HS-27A (cell line): ENCODE data around the gene DHRS12.

Experiments
- DNase-seq: peaks from one replicate; pipeline ENCODE4 v3.0.0-alpha.2; 2012; ENCODE audit warnings: low read depth, missing footprints

Gene DHRS12, protein sequence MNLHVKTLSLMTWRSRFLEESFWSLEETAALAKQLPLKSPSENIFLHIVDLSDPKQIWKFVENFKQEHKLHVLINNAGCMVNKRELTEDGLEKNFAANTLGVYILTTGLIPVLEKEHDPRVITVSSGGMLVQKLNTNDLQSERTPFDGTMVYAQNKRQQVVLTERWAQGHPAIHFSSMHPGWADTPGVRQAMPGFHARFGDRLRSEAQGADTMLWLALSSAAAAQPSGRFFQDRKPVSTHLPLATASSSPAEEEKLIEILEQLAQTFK

DNA sequence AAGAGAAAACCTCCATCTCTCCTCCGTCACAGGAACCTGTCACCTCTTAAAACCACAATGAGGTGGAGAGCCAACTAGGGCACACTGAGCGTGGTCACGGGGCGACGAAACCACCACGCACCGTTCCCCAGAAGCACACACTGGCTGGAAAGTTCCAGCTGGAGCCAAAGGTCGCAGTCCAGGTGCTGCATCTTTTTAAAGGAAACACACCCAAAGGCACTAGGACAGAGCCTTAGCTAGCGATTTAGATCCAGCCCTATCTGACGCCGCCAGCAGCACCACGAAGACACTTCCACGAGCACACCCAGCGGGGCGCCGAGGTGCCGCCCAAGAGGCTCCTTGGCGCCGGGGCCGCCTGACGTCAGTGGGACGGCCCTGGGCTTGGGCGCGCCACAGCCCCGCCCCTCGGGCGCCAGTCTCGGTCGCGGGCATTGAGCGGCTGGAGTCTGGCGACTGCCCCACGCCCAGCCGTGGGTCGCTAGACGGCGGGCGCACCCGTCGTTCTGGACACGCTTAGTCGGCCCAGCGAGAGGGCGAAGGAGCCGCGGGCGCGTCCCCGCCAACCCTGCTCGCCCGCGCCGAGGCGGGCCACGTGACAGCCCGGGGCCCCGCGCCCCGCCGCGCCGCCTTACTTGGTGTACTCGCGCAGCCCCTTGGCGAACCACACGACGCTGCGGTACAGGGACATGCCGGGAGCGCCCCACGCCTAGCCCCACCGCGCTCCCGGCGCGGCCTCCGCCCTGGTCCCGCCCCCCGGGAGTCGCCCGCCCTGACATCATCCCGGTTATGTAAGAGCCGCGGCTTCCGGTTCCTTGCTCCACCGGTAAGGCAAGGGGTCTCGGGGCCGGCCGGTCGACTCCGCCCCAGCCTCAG lies at the start of gene DHRS12:
TSS of gene DHRS12 (minus strand) at position 742 of the 873 bp plus-strand sequence. CDS start 4,504 bp downstream, outside the sequence.
- no peak for DNase-seq

DNA sequence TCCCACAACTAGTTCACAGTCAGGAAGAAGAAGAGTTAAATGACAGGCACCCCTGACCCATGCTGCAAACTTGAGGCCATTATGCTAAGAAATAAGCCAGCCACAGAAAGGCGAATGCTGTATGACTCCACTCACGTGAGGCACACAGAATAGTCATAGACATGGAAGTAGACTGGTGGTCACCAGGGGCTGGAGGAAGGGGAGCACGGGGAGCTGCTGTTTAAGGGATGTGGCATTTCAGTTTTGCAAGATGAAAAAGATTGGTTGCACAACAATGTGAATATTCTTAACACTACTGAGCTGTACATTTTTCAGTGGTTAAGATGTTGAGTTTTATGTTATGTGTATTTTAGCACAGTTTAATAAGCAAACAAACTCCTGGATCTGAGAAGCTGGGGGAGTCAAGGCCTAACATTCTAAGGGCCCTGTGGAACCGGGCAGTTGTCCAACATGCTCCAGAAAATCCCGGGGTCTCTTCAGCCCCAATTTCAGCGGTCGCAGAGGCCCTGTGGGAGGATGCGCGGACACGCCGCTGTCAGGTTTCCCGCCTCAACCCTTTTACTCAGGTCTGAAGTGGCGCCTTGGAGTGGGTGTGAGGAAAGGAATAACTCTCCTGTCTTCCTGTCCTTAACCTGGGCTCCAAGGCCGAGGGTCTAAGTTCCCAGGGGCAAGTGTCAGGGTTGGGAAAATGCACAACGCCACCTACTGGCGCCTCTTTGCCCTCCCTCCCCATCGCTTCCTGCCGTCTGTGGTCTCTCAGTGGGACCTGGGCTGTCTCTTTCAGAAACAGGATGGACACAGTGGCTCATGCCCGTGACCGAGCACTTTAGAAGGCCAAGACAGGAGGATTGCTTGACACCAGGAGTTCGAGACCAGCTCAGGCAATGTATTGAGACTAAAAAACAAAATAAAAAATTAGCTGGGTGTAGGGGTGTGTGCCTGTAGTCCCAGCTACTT lies 45.5 kb upstream of the DHRS12 start:
- no peak for DNase-seq

DNA sequence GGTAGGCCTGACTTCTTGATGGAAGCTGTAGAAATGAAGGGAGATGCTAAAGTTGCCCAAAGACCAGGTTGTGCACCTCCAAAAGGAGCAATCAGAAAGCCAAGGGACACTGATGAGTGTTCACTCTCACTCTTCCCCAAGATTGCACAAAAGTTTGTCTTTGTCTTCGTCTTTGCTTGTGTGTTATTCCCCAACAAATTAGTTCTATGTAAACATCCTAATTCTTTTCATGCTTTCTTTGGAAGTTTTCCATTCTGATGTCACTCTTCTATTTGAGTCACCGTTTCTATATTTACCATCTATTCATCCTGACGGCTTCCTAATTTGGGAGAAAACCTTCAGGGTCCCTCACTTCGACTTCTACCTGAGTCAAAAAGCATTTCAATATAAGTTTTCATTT lies 44.7 kb upstream of the DHRS12 start:
- no peak for DNase-seq

DNA sequence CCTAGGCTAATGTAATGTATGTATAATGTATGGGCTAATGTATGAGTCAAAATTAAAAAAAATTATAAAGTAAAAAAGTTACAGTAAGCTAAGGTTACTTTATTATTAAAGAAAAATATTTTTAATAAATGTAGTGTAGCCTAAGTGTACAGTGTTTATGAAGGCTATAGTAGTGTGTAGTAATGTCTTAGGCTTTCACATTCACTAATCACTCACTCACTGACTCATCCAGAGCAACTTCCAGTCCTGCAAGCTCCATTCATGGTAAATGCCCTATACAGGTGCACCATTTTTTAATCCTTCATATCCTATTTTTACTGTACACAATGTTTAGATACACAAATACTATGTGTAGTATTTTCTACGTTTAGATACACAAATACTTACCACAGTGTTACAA lies 42.8 kb upstream of the DHRS12 start:
- no peak for DNase-seq

DNA sequence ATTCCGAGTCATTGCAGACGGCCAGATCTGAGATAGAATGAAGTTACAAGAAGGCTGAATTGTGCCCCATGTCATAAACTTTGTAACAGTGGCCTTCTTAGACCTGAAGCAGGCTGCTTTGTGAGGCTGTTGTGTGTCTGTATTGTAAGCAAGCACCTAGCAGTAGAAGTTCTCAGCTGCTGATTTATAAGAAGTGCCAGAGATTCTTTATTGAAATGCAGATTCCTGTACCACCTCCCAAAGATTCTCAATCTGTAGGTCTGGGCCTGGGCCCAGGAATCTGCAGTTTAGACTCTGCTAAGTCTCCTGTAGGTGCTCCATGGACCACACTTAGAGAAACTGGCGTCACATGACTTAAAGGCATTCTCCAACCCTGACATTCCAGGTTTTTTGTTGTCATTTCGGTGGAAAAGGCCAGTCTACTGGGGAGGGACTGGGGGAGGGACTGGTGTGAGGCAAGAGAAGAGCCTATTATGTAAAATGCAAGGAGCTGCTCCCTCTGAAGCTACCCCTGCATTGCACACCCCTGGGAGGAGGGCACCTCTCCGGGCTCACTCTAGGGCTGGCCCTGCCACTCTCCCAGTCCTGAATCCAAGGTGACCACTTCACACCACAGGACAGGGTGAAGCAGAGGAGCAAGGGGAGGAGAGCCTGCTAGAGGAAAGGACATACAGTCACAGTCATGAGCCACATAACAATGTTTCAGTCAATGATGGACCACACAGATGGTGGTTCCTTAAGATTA lies 41.8 kb upstream of the DHRS12 start:
- no peak for DNase-seq

DNA sequence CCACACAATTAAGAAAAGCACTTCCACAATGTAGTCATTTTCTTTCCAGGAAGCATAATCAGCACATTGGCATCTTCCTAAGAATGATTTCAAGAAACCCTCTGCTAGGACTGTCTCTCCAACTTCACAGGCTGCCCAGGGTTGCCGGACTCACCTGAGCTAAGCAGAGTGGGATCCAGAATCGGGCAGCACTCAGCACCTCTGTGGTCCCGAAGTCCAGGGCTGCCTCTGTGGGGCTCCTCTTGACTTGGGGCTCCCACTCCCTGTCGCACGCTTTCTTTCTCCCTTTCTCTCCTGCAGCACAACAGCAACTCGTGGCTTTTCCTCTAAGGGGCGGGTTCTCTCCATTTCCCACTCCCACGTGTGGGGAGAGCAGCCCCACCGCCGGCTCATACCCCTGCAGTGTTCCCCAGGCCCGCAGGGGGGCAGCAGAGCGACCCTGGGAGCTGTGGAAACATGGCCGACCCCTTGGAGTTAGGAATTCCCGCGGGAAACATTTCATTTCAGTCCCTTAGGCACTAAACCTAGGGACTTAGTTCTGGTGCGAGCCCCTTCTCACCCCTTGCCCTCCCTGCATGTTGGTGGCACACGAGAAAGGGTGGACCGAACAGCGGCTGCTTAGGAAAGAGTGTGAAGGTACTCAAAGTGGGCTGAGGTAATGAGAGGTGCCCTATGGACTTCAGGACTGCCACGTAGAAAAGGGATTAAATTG lies 41.1 kb upstream of the DHRS12 start, which contains the start of gene TMEM272:
TSS of gene TMEM272 (minus strand) at position 316 of the 712 bp plus-strand sequence. CDS start 6,647 bp downstream, outside the sequence.
- peak; percentile 15 for DNase-seq

DNA sequence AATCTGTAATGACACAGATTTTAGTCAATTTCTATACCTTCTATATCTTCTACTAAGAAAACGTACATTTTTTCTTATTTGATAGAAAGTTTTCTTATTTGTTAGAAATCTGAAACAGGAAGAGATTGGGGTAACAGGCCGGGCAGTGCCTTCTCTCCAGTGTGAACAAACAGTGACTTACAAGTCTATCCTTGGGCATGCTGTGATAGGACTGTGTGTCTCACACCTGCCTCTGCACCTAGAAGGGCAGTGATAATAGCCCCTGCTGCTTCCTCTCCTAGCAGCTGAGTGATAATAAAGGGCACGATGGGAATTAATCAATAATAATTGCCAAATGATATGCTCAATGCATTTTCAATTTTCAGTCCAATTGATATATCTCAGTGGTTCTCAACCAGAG lies 39.6 kb upstream of the DHRS12 start:
- DNase-seq: no peak

DNA sequence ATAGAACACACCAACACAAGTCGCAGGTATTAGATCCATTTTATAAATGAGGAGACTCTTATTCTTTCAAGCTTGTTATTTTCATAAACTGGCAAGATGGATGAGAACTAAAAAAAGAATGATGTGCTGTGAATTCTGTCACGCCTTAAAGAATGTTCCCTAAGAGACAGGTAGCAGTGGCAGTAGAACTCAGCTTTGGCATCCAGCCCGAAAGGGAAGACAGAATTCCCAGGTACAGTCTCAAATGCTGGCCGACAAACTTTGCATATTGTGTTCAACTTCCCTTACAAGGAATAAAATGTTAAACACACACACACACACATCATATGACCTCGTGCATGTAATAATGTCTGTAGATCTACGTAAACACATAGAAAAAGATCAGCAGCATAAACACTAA lies 37.8 kb upstream of the DHRS12 start:
- no peak for DNase-seq

DNA sequence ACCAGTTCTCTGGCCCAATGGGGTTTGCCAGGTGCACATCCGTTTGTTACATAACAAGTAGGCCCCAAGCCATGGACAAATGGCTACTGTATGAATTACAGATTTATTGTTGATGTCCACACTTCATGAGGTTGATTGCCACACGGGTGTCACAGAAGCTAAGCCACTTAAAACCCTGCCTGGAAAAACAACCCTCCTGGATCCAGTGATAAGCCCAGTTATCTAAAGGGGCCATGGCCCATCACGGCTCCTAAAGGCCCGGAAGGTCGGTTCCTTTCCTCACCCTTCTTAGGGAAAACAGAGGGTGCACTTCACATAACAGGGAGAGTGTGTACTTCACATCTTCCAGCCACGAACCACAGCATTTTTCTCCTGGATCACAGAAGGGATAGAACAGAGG lies 37.0 kb upstream of the DHRS12 start:
- no peak for DNase-seq

DNA sequence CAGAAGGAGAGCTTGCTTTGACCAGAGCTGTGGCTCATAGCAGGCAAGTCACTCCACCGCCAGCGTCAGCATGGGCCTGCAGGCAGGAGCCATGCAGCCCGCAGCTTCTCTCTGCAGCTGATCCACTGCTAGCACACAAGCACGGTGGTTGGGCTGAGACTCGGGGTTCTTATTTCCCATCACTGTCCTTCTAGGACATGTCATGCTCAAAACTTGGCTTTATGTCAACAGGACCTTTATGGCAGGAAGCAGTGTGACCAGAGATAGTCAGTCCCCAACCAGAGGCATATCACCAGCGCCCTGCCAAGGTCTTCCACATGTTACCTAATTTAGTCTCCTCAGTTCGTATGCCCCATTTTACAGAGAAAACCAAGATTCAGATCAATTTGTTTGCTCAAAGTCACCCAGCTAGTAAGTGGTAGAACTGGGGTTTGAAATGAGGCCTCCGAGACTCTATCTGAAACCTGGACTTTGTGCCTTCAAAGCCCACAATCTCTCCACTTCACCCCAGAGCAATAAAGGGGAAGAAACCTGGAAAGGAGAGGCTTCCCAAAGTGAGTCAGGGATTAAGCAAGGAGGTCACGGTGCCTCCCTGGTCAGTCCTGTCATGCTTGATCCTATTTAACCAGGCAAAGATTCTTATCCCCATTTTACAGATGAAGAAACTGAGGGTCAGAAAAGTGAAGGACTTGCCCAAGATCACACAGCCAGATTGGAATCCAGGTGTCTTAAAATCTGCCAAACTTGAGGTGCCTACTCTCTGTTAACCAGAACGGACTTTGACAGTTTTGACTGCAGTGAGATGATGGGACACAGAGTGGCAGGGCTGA lies 36.0 kb upstream of the DHRS12 start:
- DNase-seq: no peak

DNA sequence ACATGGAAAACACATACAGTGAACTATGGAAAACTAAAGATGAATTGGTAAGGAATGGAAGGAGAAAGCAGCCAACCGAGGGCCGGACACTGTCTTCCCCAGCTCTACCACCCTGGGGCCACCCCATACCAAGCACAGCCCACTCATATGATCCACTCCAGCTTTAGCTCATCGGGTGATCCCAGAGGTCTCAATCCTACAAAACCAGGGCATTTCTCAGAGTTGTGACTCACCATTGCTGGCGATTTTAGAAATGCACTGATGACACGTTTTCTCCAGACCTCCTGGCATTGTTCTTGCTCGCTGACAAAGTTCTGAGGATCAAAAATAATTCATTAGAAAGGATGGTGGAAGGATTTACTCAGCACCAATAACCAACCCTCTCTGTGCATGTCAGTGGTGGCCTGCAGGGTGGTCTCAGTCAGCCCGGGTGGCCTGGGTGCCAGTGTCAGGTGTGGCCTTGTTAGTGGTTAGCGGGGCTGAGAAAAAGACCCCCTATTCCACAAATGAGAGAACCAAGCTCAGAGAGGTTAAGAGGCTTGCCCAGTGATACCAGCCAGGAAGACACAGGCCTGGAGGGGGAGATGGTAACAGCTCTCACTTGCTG lies 34.4 kb upstream of the DHRS12 start:
- DNase-seq: no peak

DNA sequence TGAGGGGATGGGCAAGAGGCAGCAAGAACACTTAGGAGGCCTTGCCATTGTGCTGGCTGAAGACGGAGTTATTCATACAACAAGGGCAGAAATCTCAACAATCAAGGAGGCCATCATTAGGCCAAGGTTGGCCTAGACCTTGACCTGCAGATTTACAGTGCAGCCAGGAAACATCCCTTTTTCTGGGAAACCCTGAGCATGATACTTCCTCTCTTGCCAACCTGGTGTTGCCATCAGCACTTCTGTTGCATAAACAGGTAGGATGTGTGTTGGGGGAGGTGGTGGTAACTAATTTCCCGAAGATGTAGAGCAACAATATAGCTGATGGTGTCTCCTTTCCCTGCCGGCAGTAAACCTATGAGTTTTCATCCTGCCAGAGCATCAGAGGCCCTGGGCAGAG lies 33.1 kb upstream of the DHRS12 start:
- no peak for DNase-seq

DNA sequence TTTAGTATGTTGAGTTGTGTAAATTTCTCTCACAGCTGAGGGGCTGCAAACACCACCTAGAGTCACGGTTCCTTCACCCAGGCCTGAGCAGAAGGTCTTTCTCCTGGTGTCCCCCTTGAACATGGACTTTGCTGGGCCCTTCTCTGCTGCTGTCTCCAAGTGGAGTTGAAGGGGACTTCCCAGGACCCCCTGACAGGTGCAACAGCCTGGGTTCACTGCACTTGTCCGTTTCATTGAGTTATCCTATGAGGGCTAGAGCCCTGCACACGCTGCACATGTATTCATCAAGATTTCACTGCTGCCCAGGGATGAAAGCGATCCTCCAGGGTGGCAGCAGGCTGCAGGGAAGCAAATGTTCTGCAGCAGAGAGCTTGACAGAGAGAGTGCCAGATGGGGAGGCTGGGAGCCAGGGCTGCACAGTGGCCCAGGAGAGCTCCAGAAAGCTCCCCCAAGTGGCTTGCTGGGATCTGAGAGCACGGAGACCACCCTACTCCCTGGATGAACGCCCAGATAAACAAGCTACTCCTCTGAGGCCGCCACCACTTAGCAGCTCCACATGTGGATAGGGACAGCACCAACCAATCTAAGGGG lies 30.7 kb upstream of the DHRS12 start:
- no peak for DNase-seq

DNA sequence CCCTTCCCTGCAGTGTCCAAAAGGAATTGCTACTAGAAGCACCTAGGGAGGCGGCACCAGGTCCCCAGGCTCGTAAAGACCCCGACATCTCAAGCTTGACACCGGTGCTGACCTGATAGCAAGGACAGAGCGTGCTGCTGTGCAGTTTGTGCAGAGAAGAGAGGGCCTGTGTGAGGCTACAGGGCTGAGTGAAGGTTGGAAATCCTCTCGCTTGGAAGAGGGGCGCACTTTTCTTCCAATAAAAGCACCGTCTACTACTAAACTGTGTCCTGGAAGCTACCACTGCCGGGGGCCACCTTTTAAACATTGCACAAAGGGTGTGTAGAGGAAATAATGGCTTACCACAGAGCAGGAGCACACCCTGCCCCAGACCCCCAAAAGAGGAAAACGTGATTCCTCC lies 30.0 kb upstream of the DHRS12 start:
- no peak for DNase-seq

DNA sequence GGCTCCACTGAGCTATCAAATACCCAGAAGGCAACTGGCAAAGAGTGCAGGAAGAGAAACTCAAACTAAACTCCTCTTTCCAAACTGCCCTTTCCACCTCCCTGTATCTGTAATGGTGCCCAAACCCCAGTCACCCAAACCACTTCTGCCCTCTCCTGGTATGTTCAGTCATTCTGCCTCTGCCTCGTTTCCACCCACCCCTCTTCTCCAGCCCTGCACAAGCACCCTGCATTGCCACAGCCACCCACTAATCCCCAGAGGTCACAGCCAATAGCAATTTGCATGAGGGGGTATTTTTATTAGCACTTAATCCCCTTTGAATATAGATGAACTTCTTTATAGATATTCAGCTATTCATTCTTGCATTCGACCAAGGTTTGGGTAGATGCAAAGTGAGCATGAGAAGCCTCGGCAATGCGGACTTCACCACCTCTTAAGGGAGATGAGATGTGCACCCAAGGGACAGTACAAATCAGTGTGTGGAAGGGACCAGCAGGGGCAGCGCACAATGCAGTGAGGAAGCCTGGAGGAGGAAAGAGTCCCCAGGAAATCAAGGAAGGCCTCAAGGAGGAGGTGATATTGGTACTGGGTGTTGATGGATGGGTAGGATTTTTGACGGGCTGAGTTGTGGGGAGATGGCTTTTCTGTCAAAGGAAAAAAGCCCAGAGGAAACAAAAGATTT lies 28.6 kb upstream of the DHRS12 start:
- no peak for DNase-seq

DNA sequence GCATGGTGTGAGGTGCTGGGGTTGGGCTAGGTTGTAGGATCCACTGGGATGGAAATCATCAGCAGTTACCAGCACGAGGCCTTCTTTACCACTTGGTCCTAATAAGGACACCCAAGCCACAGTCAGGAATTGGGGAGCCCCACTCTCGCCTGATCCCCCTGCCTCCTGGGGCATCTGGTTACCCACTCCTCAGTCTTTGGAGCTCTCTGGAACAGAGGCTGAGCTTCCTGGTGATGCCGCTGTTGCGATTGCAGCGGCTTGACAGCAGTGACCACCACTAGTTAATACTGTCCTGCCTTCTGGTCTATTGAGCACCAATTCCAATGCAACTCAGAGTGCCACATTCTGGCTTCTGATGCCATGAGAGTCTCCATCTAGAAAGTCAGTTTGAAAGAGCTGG lies 27.6 kb upstream of the DHRS12 start:
- DNase-seq: no peak

DNA sequence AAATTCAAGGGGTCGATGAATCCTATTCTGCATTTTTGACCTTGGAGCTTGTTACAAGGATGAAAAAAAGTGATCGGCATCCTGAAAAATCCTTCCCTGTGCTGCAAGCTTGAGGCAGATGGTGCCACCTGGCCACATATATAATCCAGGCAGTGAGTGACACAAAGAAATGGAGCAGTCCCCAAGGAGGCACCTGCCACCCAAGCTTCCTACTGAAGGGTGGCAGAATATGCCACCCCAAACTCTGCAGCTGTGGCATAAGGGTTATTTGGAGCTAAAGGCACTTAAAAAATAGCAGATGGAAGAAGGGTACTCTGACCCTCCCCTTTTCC lies 25.6 kb upstream of the DHRS12 start:
- DNase-seq: no peak

DNA sequence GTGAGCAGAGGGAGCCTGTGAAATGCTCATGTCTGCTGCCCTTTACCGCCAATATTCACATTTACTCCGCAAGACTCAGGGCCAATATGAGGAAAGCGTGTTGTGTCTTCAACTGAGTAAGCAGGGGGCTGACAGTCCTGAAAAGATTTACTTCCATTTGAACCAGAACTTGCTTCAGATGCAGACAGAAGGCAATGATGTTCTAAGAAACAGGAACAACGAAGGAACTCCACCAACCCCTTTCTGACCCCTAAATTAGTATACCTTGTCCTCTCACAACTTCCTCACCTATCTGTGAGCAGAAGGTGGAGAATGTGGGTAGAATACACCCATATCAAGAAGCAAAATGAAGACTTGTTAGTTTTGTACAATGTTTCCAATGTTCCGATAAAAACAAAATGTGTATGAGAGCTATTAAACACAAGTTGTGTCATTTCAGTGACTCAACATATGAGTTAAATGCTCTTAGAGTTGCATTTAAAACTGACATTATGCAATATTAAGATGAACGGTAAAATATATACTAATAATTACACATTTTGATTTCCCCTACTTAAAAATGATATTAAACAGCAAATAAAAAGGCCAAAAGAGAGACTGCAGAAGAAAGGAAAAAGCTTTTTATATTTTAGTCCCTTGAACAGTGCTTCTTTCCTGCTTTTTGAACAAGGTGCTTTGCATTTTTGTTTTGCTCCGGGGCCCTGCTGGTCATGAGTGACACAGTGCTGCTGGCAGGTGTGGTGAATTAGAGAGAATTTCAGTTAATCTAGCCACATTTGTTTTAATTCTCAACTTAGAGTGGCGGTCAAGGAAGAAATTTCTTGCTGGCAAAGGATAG lies 25.0 kb upstream of the DHRS12 start:
- DNase-seq: no peak
